ENCODE measurements around the gene CHST15. TPM values are rescaled to one million over a fixed set of nuclear protein-coding genes. Genes with fewer than 3 reads are reported as not detected.

Gene CHST15
- total RNA-seq, 1 experiment from 2014 or later: 26.7 TPM

DNA sequence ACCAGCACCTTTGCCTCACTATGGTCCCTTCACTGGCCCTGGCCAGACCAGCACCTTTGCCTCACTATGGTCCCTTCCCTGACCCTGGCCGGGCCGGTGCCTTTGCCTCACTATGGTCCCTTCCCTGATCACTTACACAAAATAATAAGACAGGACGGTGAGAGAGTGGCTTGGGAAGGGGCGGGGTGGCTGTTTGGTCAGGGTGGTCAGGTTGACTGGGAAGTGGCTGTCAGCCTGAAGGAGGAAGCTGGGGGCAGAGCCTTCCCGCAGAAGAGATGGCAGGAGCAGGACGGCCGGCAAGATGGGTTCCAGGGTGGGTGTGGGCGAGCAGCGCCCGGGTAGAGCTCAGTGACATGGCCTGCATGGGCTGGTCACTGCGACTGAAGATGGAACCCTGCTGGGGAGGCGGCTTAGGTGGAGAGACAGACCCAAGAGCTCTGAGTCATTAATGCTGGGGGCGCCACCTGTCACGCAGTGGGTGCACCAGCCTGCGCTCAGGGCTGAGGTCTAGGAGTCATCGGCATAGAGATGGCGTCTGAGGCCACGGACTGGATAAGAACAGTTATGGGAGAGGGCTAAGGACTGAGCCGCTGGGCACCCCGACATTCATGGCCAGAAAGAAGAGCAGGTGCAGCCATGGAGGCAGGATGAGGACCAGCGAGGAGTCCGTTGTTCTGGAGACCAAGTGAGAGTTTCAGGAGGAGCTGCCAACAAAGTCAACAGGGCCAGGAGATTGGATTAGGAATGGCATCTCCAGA, 91.8 kb downstream of the CHST15 start:
- Mint-ChIP-seq H3K36me3 (ENCODE audit: insufficient read depth, unreplicated experiment) (peaks cover 10% of the 10 kb centered on the region), H3K27ac (ENCODE audit: unreplicated experiment) (no peak overlapping the region), H3K4me1 (ENCODE audit: low read depth, unreplicated experiment) (no peaks in the 10 kb centered on the region), H3K9me3 (ENCODE audit: unreplicated experiment) (no peaks in the 10 kb centered on the region), H3K27me3 (ENCODE audit: insufficient read depth, unreplicated experiment) (no peaks in the 10 kb centered on the region), H3K4me3 (ENCODE audit: unreplicated experiment) (no peak overlapping the region)
- Histone ChIP-seq H3K4me3 (ENCODE audit: low read depth, low read length) (no peak overlapping the region), H3K27me3 (replicated peaks; ENCODE audit: control insufficient read depth, insufficient read depth, low read length) (no peaks in the 10 kb centered on the region), H3K9me3 (no peaks in the 10 kb centered on the region), H3K36me3 (ENCODE audit: control insufficient read depth, insufficient read depth, low read length) (no peaks in the 10 kb centered on the region), H3K4me1 (no peaks in the 10 kb centered on the region)
- intact Hi-C loops (cut with micrococcal nuclease; ENCODE audit: unreplicated experiment): no loop called here
- ChIA-PET POLR2A (no interaction called here), CTCF (no interaction called here)
- DNase-seq: no peak
- BruUV-seq (replicated peaks): no TSS peak
- TF ChIP-seq, protein P1, sequence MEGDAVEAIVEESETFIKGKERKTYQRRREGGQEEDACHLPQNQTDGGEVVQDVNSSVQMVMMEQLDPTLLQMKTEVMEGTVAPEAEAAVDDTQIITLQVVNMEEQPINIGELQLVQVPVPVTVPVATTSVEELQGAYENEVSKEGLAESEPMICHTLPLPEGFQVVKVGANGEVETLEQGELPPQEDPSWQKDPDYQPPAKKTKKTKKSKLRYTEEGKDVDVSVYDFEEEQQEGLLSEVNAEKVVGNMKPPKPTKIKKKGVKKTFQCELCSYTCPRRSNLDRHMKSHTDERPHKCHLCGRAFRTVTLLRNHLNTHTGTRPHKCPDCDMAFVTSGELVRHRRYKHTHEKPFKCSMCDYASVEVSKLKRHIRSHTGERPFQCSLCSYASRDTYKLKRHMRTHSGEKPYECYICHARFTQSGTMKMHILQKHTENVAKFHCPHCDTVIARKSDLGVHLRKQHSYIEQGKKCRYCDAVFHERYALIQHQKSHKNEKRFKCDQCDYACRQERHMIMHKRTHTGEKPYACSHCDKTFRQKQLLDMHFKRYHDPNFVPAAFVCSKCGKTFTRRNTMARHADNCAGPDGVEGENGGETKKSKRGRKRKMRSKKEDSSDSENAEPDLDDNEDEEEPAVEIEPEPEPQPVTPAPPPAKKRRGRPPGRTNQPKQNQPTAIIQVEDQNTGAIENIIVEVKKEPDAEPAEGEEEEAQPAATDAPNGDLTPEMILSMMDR (IDR thresholded peaks at IDR 0.05; ENCODE audit: insufficient read depth in 1 of 2, low read depth in 1 of 2, low read length in 1 of 2, severe bottlenecking in 1 of 2, unreplicated experiment in 1 of 2): no peak

DNA sequence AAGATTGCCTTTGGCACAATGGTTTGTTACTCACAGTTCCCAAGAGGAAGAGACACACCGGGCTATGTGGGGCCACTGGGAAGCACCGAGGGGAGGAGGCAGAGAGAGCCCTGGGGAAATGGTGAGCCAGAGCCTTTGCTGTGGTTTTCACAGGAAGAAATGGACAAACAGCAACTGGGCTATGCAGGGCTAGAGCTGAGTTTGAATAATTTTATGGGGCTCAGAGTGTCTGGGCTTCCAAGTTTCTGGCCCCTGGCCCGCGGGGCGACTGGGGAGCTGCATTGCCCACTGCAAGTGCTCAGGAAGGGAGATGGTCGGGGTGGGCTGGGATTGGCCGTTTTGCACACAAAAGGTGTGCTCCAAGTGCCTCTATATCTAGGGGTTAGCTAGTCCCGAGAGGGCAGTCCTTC, 92.6 kb downstream of the CHST15 start:
- H3K9me3 ChIP-seq: no peaks in the 10 kb centered on the region
- H3K27ac Mint-ChIP-seq (ENCODE audit: unreplicated experiment): no peak overlapping the region
- no peaks in the 10 kb centered on the region for H3K36me3 ChIP-seq (ENCODE audit: control insufficient read depth, insufficient read depth, low read length)
- ChIA-PET CTCF (no interaction called here), POLR2A (interaction anchor here (0.5 kb wide), 1 partner anchor 736 kb away, joined by 4 read pairs; no protein-coding TSS in a partner anchor)
- no TSS peak for BruUV-seq (replicated peaks)
- no peaks in the 10 kb centered on the region for H3K9me3 Mint-ChIP-seq (ENCODE audit: unreplicated experiment)
- intact Hi-C loops (cut with micrococcal nuclease; ENCODE audit: unreplicated experiment): no loop called here
- no peak for DNase-seq
- H3K27me3 Mint-ChIP-seq (ENCODE audit: insufficient read depth, unreplicated experiment): no peaks in the 10 kb centered on the region
- H3K4me1 ChIP-seq: no peaks in the 10 kb centered on the region
- H3K27me3 ChIP-seq (replicated peaks; ENCODE audit: control insufficient read depth, insufficient read depth, low read length): no peaks in the 10 kb centered on the region
- H3K4me3 Mint-ChIP-seq (ENCODE audit: unreplicated experiment): no peak overlapping the region
- TF ChIP-seq, protein P1 (IDR thresholded peaks at IDR 0.05; ENCODE audit: insufficient read depth in 1 of 2, low read depth in 1 of 2, low read length in 1 of 2, severe bottlenecking in 1 of 2, unreplicated experiment in 1 of 2): no peak
- H3K4me3 ChIP-seq (ENCODE audit: low read depth, low read length): no peak overlapping the region
- H3K4me1 Mint-ChIP-seq (ENCODE audit: low read depth, unreplicated experiment): no peaks in the 10 kb centered on the region
- peaks cover 16% of the 10 kb centered on the region for H3K36me3 Mint-ChIP-seq (ENCODE audit: insufficient read depth, unreplicated experiment)

DNA sequence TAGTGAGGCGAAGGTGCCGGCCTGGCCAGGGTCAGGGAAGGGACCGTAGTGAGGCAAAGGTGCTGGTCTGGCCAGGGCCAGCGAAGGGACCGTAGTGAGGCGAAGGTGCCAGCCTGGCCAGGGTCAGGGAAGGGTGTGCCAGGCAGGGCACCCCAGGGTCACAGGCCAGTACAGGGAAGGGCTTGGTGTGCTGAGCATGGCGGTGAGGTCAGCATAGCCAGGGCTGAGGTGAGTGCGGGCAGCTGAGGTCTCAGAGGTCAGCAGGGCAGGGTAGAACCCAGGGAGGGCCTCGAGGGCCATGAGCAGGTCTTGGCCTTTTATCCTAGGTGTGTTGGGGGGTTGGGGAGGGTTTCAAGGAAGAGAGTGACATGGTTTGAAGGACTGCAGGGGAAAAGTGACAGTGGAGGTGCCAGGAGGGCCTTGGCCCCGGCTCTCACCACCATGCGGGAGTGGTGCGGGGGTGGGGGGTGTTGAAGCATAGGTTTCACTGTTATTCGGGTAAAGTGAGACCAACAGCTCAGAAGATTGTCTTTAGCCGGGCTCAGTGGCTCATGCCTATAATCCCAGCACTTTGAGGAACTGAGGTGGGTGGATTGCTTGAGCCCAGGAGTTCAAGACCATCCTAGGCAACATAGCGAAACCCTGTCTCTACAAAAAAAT, 93.3 kb downstream of the CHST15 start:
- BruUV-seq (replicated peaks): no TSS peak

More for the DNA sequence above, 93.3 kb downstream of the CHST15 start:
- Mint-ChIP-seq H3K4me1 (ENCODE audit: low read depth, unreplicated experiment) (peaks cover 4% of the 10 kb centered on the region), H3K9me3 (ENCODE audit: unreplicated experiment) (no peaks in the 10 kb centered on the region), H3K36me3 (ENCODE audit: insufficient read depth, unreplicated experiment) (peaks cover 23% of the 10 kb centered on the region), H3K4me3 (ENCODE audit: unreplicated experiment) (no peak overlapping the region), H3K27me3 (ENCODE audit: insufficient read depth, unreplicated experiment) (no peaks in the 10 kb centered on the region), H3K27ac (ENCODE audit: unreplicated experiment) (no peak overlapping the region)
- ChIA-PET POLR2A (interaction anchor here (0.5 kb wide), 1 partner anchor 737 kb away, joined by 4 read pairs; no protein-coding TSS in a partner anchor), CTCF (no interaction called here)
- H3K9me3 ChIP-seq: no peaks in the 10 kb centered on the region
- no peak overlapping the region for H3K4me3 ChIP-seq (ENCODE audit: low read depth, low read length)
- no peaks in the 10 kb centered on the region for H3K27me3 ChIP-seq (replicated peaks; ENCODE audit: control insufficient read depth, insufficient read depth, low read length)
- H3K36me3 ChIP-seq (ENCODE audit: control insufficient read depth, insufficient read depth, low read length): no peaks in the 10 kb centered on the region
- intact Hi-C loops (cut with micrococcal nuclease; ENCODE audit: unreplicated experiment): loop anchor here (5.0 kb wide), 2 partner anchors 92 to 502 kb away; partner anchors contain the start of gene CHST15
- no peak for DNase-seq
- peaks cover 5% of the 10 kb centered on the region; the same call in 1 of the 2 replicates for H3K4me1 ChIP-seq
- TF ChIP-seq, protein P1 (IDR thresholded peaks at IDR 0.05; ENCODE audit: insufficient read depth in 1 of 2, low read depth in 1 of 2, low read length in 1 of 2, severe bottlenecking in 1 of 2, unreplicated experiment in 1 of 2): no peak

All from Caco-2 (cell line).